HFFc6 (cell line): ENCODE results near the gene TNN. TPM values are rescaled to one million over a fixed set of nuclear protein-coding genes. Genes with fewer than 3 reads are reported as not detected.

ENCODE experiments used
- DNase-seq: peaks from one replicate; pipeline ENCODE4 v3.0.0-alpha.2; 2018
- H3K27ac Mint-ChIP-seq: 2 replicates; pipeline ENCODE4 v1.8.0; 2020; ENCODE audit warnings: mild to moderate bottlenecking, mixed read lengths
- H3K27me3 Mint-ChIP-seq: 2 replicates; pipeline ENCODE4 v1.8.0; 2021; ENCODE audit warnings: mild to moderate bottlenecking, moderate library complexity, mixed read lengths; ENCODE audit not compliant: insufficient read depth
- H3K36me3 Mint-ChIP-seq: 2 replicates; pipeline ENCODE4 v1.8.0; 2021; ENCODE audit warnings: low read depth, mixed read lengths
- H3K4me1 Mint-ChIP-seq: 2 replicates; pipeline ENCODE4 v1.8.0; 2020; ENCODE audit warnings: low read depth, mixed read lengths
- H3K4me3 Mint-ChIP-seq: 2 replicates; pipeline ENCODE4 v1.8.0; 2020; ENCODE audit warnings: mild to moderate bottlenecking, moderate library complexity, mixed read lengths
- H3K9me3 Mint-ChIP-seq: 2 replicates; pipeline ENCODE4 v1.8.0; 2020; ENCODE audit warnings: mild to moderate bottlenecking, mixed read lengths
- total RNA-seq, 6 experiments: library from RNA; stranded (reverse); fragmentation: NEBNext Ultra II Directional; extraction: Animal tissue kit (Norgen Biotek cat#: 25700); gene quantifications; 2 replicates in 1 of 6; 3 replicates in 5 of 6; pipeline ENCODE4 v1.2.3, GENCODE V29; 2021
- TF ChIP-seq, protein P1 (sequence below): fragments of 200-600 bp; sonication (generic); IDR thresholded peaks from 2 replicates; pipeline ENCODE4 v1.5.0; 2021; ENCODE audit warnings: antibody characterized with exemption, mild to moderate bottlenecking

TNN gene
- total RNA-seq, 6 experiments from 2014 or later = not detected

DNA sequence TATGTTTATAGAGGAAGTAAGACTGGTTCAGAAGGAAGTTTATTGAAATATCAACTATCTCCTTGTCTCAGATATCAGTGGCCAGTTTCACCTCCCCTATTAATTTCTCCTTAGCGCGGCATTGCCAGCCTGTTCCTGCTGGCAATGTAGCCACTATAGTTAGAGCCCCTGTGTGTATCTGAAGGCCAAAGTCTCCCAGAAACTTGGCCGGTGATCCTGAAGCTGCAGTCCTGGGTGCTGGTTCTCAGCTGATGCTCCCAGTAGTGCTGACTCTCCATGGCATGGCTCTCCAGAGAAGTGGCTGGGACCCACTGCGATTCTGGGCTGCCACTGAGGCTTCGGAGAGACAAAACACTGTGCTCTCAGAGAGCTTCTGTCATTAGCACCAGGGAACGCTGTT is 59.9 kb downstream of the TNN start:
- Mint-ChIP-seq H3K27me3 (peaks cover 4% of the 10 kb centered on the region), H3K4me1 (peaks cover 24% of the 10 kb centered on the region), H3K36me3 (no peaks in the 10 kb centered on the region), H3K9me3 (no peaks in the 10 kb centered on the region), H3K27ac (no peak overlapping the region), H3K4me3 (no peak overlapping the region)
- no peak for DNase-seq
- TF ChIP-seq, protein P1, sequence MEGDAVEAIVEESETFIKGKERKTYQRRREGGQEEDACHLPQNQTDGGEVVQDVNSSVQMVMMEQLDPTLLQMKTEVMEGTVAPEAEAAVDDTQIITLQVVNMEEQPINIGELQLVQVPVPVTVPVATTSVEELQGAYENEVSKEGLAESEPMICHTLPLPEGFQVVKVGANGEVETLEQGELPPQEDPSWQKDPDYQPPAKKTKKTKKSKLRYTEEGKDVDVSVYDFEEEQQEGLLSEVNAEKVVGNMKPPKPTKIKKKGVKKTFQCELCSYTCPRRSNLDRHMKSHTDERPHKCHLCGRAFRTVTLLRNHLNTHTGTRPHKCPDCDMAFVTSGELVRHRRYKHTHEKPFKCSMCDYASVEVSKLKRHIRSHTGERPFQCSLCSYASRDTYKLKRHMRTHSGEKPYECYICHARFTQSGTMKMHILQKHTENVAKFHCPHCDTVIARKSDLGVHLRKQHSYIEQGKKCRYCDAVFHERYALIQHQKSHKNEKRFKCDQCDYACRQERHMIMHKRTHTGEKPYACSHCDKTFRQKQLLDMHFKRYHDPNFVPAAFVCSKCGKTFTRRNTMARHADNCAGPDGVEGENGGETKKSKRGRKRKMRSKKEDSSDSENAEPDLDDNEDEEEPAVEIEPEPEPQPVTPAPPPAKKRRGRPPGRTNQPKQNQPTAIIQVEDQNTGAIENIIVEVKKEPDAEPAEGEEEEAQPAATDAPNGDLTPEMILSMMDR = no peak

- no peak for DNase-seq
- no peak overlapping the region for H3K27ac Mint-ChIP-seq
- peaks cover 34% of the 10 kb centered on the region for H3K4me1 Mint-ChIP-seq
- no peak overlapping the region for H3K4me3 Mint-ChIP-seq
- TF ChIP-seq, protein P1 = no peak
- H3K36me3 Mint-ChIP-seq = no peaks in the 10 kb centered on the region
- no peaks in the 10 kb centered on the region for H3K9me3 Mint-ChIP-seq
- H3K27me3 Mint-ChIP-seq = peaks cover 2% of the 10 kb centered on the region
Measured at GRCh38 chr1:175128523-175128922, 60.9 kb downstream of the TNN start.

DNA sequence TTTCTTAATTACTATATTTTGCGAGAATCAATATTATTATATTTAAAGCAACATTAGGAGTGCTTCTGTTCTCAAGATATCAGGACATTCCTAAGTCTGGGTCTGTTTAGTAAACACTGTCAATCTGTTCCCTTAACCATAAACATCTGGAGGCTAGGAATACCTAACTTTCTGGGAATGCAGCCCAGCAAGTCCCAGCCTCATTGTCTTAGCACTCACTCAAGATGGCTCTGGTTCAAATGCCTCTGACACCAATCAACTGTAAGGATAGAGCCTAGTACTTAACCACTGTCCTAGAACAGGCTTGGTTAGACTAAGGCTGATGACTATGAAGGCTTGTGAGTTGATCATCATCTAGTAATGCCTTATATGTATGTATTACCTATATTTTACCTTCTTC is 61.5 kb downstream of the TNN start:
- DNase-seq = peak; percentile 59
- no peaks in the 10 kb centered on the region for H3K9me3 Mint-ChIP-seq
- H3K27ac Mint-ChIP-seq = no peak overlapping the region
- TF ChIP-seq, protein P1 = no peak
- peaks cover 2% of the 10 kb centered on the region for H3K27me3 Mint-ChIP-seq
- H3K4me3 Mint-ChIP-seq = no peak overlapping the region
- H3K4me1 Mint-ChIP-seq = peaks cover 39% of the 10 kb centered on the region
- H3K36me3 Mint-ChIP-seq = no peaks in the 10 kb centered on the region

DNA sequence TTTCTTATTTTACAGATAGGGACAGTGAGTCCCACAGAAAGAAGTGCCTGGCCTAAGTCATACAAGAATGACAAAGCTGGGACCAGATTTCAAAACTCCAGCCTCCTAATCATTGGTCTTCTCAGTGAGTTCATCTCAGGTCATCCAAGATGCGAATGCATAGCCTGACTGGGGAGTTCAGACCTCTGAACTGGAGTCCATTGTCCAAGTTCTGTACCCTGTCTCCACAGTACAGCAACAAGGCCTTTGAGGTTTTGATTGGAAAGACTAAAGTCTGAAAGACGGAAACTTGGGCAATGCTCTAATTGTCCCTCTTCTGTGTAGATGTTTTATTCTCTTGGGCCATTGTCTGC is 62.0 kb downstream of the TNN start:
- no peak overlapping the region for H3K27ac Mint-ChIP-seq
- H3K4me1 Mint-ChIP-seq = peaks cover 39% of the 10 kb centered on the region
- TF ChIP-seq, protein P1 = no peak

DNA sequence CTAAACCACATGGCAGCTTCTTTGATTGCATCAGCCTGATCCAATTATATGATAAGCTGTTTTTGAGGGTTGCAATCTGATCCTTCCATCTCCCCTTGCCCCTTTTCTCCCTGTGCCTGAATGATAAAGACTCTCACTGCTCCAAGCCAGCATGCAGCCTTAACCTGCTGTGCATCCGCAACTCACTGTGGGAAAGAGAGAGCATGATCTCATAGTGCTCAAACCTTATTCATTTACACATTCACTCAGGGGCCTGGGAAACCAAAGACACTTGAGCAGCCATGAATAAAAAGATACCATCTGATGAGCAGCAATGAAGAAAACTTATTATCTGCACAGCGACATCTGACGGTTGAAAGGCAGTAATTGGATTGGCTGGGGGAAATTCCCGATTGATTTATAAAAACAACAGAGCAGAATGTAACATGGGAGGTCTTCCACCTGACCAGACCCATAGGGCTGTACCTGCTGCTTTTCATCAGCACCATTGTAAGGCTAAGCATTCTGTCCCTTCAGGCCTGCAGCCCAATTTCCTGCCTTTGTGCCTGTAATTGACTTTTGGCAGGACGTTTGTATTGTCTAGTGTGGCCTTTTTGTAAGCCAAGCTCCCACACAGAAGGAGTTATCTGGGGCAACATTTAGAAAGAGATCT is 62.5 kb downstream of the TNN start:
- no peaks in the 10 kb centered on the region for H3K9me3 Mint-ChIP-seq
- DNase-seq = no peak
- H3K27ac Mint-ChIP-seq = no peak overlapping the region
- peaks cover 39% of the 10 kb centered on the region for H3K4me1 Mint-ChIP-seq
- TF ChIP-seq, protein P1 = no peak
- peaks cover 2% of the 10 kb centered on the region for H3K27me3 Mint-ChIP-seq
- H3K36me3 Mint-ChIP-seq = no peaks in the 10 kb centered on the region
- H3K4me3 Mint-ChIP-seq = no peak overlapping the region

More for the DNA sequence above, 62.0 kb downstream of the TNN start:
- no peak overlapping the region for H3K4me3 Mint-ChIP-seq
- peaks cover 2% of the 10 kb centered on the region for H3K27me3 Mint-ChIP-seq
- no peak for DNase-seq
- H3K9me3 Mint-ChIP-seq = no peaks in the 10 kb centered on the region
- no peaks in the 10 kb centered on the region for H3K36me3 Mint-ChIP-seq
